ENCODE measurements around the gene ADAMTS2. TPM values are rescaled to one million over a fixed set of nuclear protein-coding genes. Genes with fewer than 3 reads are reported as not detected.

ADAMTS2 gene
- total and polyA plus RNA-seq, 2 of the 8 experiments (the other 6 are each of a cell fraction or from before 2014, with no cell fraction given): 6.6 to 7.3 TPM

Small RNA genes lying within 50 kb of the gene (small RNA-seq; reads per million reads assigned to genes)
- not detected for gene AC109479.2 (ENCODE audit: insufficient read depth)

Other genes starting within 250 kb of the ADAMTS2 start
- gene RUFY1, start 205.1 kb upstream of the ADAMTS2 start, total RNA-seq (2021; fragmentation: NEBNext Ultra II Directional; extraction: Animal tissue kit (Norgen Biotek cat#: 25700)): 29.5 and 31.2 TPM in 2 replicates
- gene RUFY1, start 205.1 kb upstream of the ADAMTS2 start, polyA plus RNA-seq (2011; rRNA removed): 22.4 and 22.9 TPM in 2 replicates